Gastroesophageal sphincter (tissue), 4 donors: ENCODE measurements around the gene HDLBP. TPM values are rescaled to one million over a fixed set of nuclear protein-coding genes. Genes with fewer than 3 reads are reported as not detected.

Experiments used
- ATAC-seq: fragments of 150-250 bp; one replicate; pipeline ENCODE4 v1.9.1; 2016; ENCODE audit warnings: mild to moderate bottlenecking, moderate library complexity
- H3K27ac ChIP-seq, 4 donors: fragments of 200-600 bp; sonication (generic) in 3 of 4; 1 replicate in 3 of 4; 2 replicates in 1 of 4; pipeline ENCODE4 v1.5.1; 2016 to 2019
- H3K27me3 ChIP-seq: fragments of 200-600 bp; sonication (generic); one replicate; pipeline ENCODE4 v1.5.1; 2019
- H3K36me3 ChIP-seq, 2 donors: fragments of 200-600 bp; sonication (generic); one replicate each; pipeline ENCODE4 v1.5.1; 2019; ENCODE audit warnings: control low read depth in 1 of 2
- H3K4me1 ChIP-seq, 3 donors: fragments of 200-600 bp; sonication (generic); 1 replicate in 2 of 3; 2 replicates in 1 of 3; pipeline ENCODE4 v1.5.1; 2016 to 2019; ENCODE audit warnings: control low read depth in 2 of 3
- H3K4me3 ChIP-seq, 2 donors: fragments of 200-600 bp; sonication (generic); one replicate each; pipeline ENCODE4 v1.5.1; 2019; ENCODE audit warnings: mild to moderate bottlenecking in 1 of 2, moderate library complexity in 1 of 2
- H3K9me3 ChIP-seq, 3 donors: fragments of 200-600 bp; sonication (generic); one replicate each; pipeline ENCODE4 v1.5.1; 2017 to 2019; ENCODE audit warnings: control low read depth in 2 of 3
- EP300 ChIP-seq: sonication (generic); formaldehyde crosslinking; IDR thresholded peaks from one replicate; pipeline ENCODE4 v1.6.1; 2017; ENCODE audit warnings: antibody characterized with exemption, mild to moderate bottlenecking
- POLR2A ChIP-seq, 2 donors: fragments of 450-650 bp; IDR thresholded peaks; one replicate each; pipeline ENCODE4 v1.6.1; 2017; ENCODE audit warnings: antibody characterized with exemption in 2 of 2, mild to moderate bottlenecking in 2 of 2, moderate library complexity in 1 of 2
- POLR2AphosphoS5 ChIP-seq: sonication (generic); formaldehyde crosslinking; IDR thresholded peaks from one replicate; pipeline ENCODE4 v1.6.1; 2017; ENCODE audit warnings: antibody characterized with exemption
- WGBS, 2 donors: methylation state at CpG; one replicate each; pipeline ENCODE4 v1.1.5; 2018; ENCODE audit warnings: low coverage in 1 of 2; 5-methylcytosine and 5-hydroxymethylcytosine counted together
- total RNA-seq, 4 donors: library from RNA; depleted of rRNA; stranded (reverse); fragments of >200 nt; gene quantifications; one replicate each; pipeline ENCODE4 v1.1.0, GENCODE V29; 2016
- TF ChIP-seq, protein P1 (sequence below), 4 experiments: fragments of 200-600 bp in 2 of 4; fragments of 450-650 bp in 2 of 4; sonication (generic) in 1 of 4; IDR thresholded peaks; one replicate each; pipeline ENCODE4 v1.5.1; 2017 to 2019; ENCODE audit warnings: antibody characterized with exemption in 4 of 4, mild to moderate bottlenecking in 2 of 4, moderate library complexity in 2 of 4

Gene HDLBP
- total RNA-seq, 4 donors from 2014 or later = 279 to 367 (median 295) TPM

DNA sequence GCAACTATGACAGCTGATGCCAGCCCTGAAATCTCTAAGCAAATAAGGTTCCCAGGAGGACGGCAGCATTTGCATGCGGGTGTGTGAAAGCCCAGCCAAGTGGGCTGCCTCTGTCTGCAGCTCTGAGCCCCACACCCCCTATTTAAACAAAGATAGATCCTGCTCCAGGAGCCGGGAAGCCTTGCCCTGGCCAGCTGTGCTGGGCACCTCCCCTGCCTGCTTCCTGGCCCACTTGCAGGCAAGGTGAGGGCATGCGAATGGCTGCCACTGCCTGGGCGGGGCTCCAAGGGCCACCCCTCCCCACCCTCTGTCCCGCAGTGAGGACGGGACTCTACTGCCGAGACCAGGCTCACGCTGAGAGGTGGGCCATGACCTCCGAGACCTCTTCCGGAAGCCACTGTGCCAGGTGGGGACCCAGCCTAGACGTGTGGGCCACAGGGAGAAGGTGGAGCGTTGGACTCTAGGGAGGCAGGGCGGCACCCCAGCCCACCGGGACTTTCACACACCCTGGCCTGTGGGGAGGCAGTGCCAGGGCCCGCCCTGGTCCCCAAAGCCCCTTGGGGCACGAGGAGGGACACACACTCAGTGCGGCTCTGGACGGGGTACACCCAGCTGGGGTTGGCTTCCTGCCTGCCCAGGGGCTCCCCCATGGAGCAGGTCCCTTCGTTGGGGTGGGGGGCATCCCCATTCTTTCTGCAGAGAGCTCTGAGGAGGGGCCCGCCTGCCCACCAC lies 126.9 kb downstream of the HDLBP start, which contains the start of gene ANO7:
Gene ANO7, plus strand, starts transcription at position 317 of the 732 bp plus-strand sequence. CDS start 1,387 bp downstream, outside the sequence.
- TF ChIP-seq, protein P1, sequence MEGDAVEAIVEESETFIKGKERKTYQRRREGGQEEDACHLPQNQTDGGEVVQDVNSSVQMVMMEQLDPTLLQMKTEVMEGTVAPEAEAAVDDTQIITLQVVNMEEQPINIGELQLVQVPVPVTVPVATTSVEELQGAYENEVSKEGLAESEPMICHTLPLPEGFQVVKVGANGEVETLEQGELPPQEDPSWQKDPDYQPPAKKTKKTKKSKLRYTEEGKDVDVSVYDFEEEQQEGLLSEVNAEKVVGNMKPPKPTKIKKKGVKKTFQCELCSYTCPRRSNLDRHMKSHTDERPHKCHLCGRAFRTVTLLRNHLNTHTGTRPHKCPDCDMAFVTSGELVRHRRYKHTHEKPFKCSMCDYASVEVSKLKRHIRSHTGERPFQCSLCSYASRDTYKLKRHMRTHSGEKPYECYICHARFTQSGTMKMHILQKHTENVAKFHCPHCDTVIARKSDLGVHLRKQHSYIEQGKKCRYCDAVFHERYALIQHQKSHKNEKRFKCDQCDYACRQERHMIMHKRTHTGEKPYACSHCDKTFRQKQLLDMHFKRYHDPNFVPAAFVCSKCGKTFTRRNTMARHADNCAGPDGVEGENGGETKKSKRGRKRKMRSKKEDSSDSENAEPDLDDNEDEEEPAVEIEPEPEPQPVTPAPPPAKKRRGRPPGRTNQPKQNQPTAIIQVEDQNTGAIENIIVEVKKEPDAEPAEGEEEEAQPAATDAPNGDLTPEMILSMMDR (IDR thresholded peaks at IDR 0.05) = no peak
- no peak for TF ChIP-seq EP300
- TF ChIP-seq POLR2A (IDR thresholded peaks at IDR 0.05) = no peak
- TF ChIP-seq POLR2AphosphoS5 = no peak
- no peaks in the 10 kb centered on the region for H3K9me3 ChIP-seq
- H3K4me1 ChIP-seq = no peaks in the 10 kb centered on the region
- peaks cover 0 to 5% of the 10 kb centered on the region in 2 donors for H3K36me3 ChIP-seq
- H3K27me3 ChIP-seq = peaks cover 15% of the 10 kb centered on the region
- H3K4me3 ChIP-seq = no peak within 1 kb of the TSS
- H3K27ac ChIP-seq = no peak within 1 kb of the TSS
- WGBS, 2 donors = 18% methylated on average over 2 of the region's 21 CpGs; no CpG with 5 or more reads in 1 of the 2 donors
- ATAC-seq = no peak

DNA sequence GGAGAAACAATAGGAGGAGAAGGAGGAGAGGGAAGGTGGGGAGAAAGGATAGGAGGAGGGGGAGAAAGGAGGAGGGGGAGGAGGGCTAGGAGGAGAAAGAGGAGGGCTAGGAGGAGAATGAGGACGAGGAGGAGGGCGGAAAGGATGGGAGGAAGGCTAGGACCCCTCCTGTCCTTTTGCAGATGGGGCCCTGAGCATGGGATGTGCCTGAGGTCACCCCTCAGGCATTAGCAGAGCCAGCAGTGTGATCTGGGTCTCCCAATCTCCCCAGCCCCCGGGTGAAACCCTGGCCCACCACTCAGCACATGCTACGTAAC lies 127.6 kb downstream of the HDLBP start:
- Histone ChIP-seq H3K9me3 (no peaks in the 10 kb centered on the region), H3K27me3 (peaks cover 15% of the 10 kb centered on the region), H3K4me3 (no peak overlapping the region), H3K36me3 (peaks cover 0 to 11% of the 10 kb centered on the region in 2 donors), H3K27ac (no peak overlapping the region), H3K4me1 (no peaks in the 10 kb centered on the region)
- TF ChIP-seq EP300 (no peak), POLR2AphosphoS5 (no peak), POLR2A (IDR thresholded peaks at IDR 0.05) (no peak)
- TF ChIP-seq, protein P1 (IDR thresholded peaks at IDR 0.05) = no peak
- ATAC-seq = no peak
- 47% methylated on average over 3 to 4 of the region's 4 CpGs for WGBS, 2 donors

DNA sequence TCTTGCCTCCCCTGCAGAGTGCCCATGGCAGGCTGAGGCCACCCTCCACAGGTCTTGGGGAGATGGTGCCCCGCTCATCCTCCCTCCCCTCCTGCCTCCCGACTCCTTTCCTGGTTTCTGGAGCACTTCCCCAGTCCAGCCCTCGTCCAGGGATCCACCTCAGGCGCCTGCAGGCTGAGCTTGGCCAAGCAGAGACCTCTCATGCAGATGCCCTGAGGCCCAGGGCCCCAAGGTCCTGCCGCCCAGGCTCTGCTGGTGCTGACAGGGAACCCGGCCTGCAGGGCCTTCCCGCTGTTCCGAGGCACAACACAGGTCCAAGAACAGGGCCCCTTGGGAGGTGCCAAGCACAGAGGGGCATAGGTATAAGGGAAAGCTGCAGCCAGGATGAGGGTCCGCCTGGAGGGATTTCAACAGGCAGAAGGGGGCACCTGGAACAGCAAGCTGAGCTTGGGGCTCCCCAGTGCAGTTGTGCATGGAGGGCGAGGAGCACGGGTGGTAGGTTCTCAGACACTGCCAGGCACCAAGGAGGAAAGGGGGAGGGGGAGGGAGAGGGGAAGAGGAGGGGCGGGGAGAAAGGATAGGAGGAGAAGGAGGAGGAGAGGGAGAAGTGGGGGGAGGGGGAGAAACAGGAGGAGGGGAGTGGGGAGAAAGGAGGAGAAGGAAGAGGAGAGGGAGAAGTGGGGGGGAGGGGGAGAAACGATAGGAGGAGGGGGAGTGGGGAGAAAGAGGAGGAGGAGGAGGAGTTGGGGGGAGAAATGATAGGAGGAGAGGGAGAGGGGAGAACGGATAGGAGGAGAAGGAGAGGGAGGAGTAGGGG lies 128.2 kb downstream of the HDLBP start:
- Histone ChIP-seq H3K9me3 (no peaks in the 10 kb centered on the region), H3K27me3 (peaks cover 15% of the 10 kb centered on the region), H3K4me3 (no peak overlapping the region), H3K4me1 (no peaks in the 10 kb centered on the region), H3K36me3 (peaks cover 0 to 17% of the 10 kb centered on the region in 2 donors), H3K27ac (no peak overlapping the region)
- TF ChIP-seq POLR2A (IDR thresholded peaks at IDR 0.05) = no peak
- no peak for TF ChIP-seq EP300
- TF ChIP-seq, protein P1 (IDR thresholded peaks at IDR 0.05) = no peak
- no peak for TF ChIP-seq POLR2AphosphoS5
- WGBS, 2 donors = 0 to 7% methylated on average over 1 to 2 of the region's 14 CpGs
- no peak for ATAC-seq

DNA sequence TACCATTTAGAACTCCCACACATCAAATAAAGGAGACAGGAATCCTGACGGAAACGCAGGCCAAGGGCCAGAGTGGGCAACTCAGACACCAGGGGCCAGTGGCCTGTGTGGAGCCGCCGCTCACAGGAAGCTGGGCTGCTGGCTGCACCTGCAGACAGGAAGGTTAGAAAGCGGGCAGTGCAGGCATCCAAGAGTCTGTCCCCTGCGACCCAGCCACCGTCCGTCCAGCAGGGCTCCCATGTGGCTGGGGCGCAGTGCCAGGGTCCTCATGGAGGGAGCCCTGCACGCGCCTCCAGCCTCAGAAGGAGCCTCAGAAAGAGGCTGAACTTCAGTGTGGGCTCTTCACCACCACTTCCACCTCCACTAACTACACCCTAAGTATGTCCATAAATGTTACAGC lies 129.5 kb downstream of the HDLBP start:
- H3K27me3 ChIP-seq = peaks cover 15% of the 10 kb centered on the region
- H3K4me1 ChIP-seq = no peaks in the 10 kb centered on the region
- H3K27ac ChIP-seq = no peak overlapping the region
- no peak for ATAC-seq
- TF ChIP-seq POLR2AphosphoS5 = no peak
- TF ChIP-seq EP300 = no peak
- TF ChIP-seq, protein P1 (IDR thresholded peaks at IDR 0.05) = no peak
- no peak for TF ChIP-seq POLR2A (IDR thresholded peaks at IDR 0.05)
- H3K9me3 ChIP-seq = no peaks in the 10 kb centered on the region
- WGBS, 2 donors = 36% methylated on average over 2 of the region's 11 CpGs; no CpG with 5 or more reads in 1 of the 2 donors
- peaks cover 0 to 30% of the 10 kb centered on the region in 2 donors for H3K36me3 ChIP-seq
- H3K4me3 ChIP-seq = no peak overlapping the region
